Measurements from ENCODE around the gene ABHD17A.

Gene ABHD17A

GRCh38 chr19:1827566-1828278 lies 57.6 kb downstream of the ABHD17A start:
- Histone ChIP-seq H3K4me3 (ENCODE audit: control insufficient read depth in 1 of 7, extremely low read depth in 1 of 7, insufficient read depth in 4 of 7, low read depth in 2 of 7, low read length in 6 of 7) (no peak overlapping the region), H3K27ac (ENCODE audit: insufficient read depth in 1 of 2, low read depth in 1 of 2, low read length in 2 of 2, poor library complexity in 1 of 2, severe bottlenecking in 2 of 2) (no peak overlapping the region), H3K36me3 (ENCODE audit: control insufficient read depth in 4 of 4, insufficient read depth in 4 of 4, low read length in 3 of 4) (peaks cover 10 to 71% (median 38%) of the 10 kb centered on the region in 4 experiments), H3K4me1 (ENCODE audit: control extremely low read depth in 1 of 4, control insufficient read depth in 4 of 4, insufficient read depth in 4 of 4, low read length in 3 of 4) (no peaks in the 10 kb centered on the region), H3K9me3 (ENCODE audit: control extremely low read depth in 1 of 5, control insufficient read depth in 4 of 5, insufficient read depth in 2 of 5, low read depth in 1 of 5, low read length in 4 of 5) (no peaks in the 10 kb centered on the region), H3K27me3 (replicated peaks in 2 of 5; ENCODE audit: control insufficient read depth in 4 of 5, insufficient read depth in 5 of 5, low read length in 4 of 5) (no peaks in the 10 kb centered on the region)
- ChIA-PET CTCF (interaction anchor here (1.9 to 8.0 kb wide), 3 partner anchors 12 to 234 kb away, joined by 6 to 80 read pairs (median 15); no protein-coding TSS in a partner anchor), POLR2A (no interaction called here)
- 95% methylated on average over 35 of the region's 41 CpGs for WGBS (ENCODE audit: insufficient coverage)
- no peak for DNase-seq
